HFFc6 (cell line): ENCODE results near the gene PGAP1. TPM values are rescaled to one million over a fixed set of nuclear protein-coding genes. Genes with fewer than 3 reads are reported as not detected.

ENCODE experiments used
- DNase-seq: peaks from one replicate; pipeline ENCODE4 v3.0.0-alpha.2; 2018
- H3K27ac Mint-ChIP-seq: 2 replicates; pipeline ENCODE4 v1.8.0; 2020; ENCODE audit warnings: mild to moderate bottlenecking, mixed read lengths
- H3K27me3 Mint-ChIP-seq: 2 replicates; pipeline ENCODE4 v1.8.0; 2021; ENCODE audit warnings: mild to moderate bottlenecking, moderate library complexity, mixed read lengths; ENCODE audit not compliant: insufficient read depth
- H3K36me3 Mint-ChIP-seq: 2 replicates; pipeline ENCODE4 v1.8.0; 2021; ENCODE audit warnings: low read depth, mixed read lengths
- H3K4me1 Mint-ChIP-seq: 2 replicates; pipeline ENCODE4 v1.8.0; 2020; ENCODE audit warnings: low read depth, mixed read lengths
- H3K4me3 Mint-ChIP-seq: 2 replicates; pipeline ENCODE4 v1.8.0; 2020; ENCODE audit warnings: mild to moderate bottlenecking, moderate library complexity, mixed read lengths
- H3K9me3 Mint-ChIP-seq: 2 replicates; pipeline ENCODE4 v1.8.0; 2020; ENCODE audit warnings: mild to moderate bottlenecking, mixed read lengths
- total RNA-seq, 6 experiments: library from RNA; stranded (reverse); fragmentation: NEBNext Ultra II Directional; extraction: Animal tissue kit (Norgen Biotek cat#: 25700); gene quantifications; 2 replicates in 1 of 6; 3 replicates in 5 of 6; pipeline ENCODE4 v1.2.3, GENCODE V29; 2021
- TF ChIP-seq, protein P1 (sequence below): fragments of 200-600 bp; sonication (generic); IDR thresholded peaks from 2 replicates; pipeline ENCODE4 v1.5.0; 2021; ENCODE audit warnings: antibody characterized with exemption, mild to moderate bottlenecking

PGAP1 gene
- total RNA-seq, 6 experiments from 2014 or later, result 6.0 to 9.4 (median 7.3) TPM

DNA sequence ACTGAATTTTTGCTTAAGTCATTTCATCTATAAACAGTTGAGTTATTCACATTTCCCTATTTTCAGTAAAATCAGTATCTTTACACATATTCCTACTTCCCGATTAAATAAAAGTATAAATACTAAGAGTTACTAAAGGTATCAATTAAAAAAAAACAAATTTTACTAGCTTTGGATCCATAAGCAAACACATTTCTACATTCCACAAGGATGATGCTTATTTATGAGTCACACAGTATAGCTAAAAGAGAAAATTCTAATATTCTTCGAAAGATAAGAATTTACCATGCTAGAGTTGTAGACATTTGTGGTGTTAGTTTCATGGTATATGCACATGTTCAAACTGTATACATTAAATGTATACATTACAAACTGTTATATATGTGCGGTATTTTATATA is 23.7 kb downstream of the PGAP1 start:
- H3K36me3 Mint-ChIP-seq, result peaks cover 13% of the 10 kb centered on the region
- no peaks in the 10 kb centered on the region for H3K9me3 Mint-ChIP-seq
- H3K27ac Mint-ChIP-seq, result no peak overlapping the region
- no peaks in the 10 kb centered on the region for H3K27me3 Mint-ChIP-seq
- peak; percentile 4 for DNase-seq
- H3K4me3 Mint-ChIP-seq, result no peak overlapping the region
- TF ChIP-seq, protein P1, sequence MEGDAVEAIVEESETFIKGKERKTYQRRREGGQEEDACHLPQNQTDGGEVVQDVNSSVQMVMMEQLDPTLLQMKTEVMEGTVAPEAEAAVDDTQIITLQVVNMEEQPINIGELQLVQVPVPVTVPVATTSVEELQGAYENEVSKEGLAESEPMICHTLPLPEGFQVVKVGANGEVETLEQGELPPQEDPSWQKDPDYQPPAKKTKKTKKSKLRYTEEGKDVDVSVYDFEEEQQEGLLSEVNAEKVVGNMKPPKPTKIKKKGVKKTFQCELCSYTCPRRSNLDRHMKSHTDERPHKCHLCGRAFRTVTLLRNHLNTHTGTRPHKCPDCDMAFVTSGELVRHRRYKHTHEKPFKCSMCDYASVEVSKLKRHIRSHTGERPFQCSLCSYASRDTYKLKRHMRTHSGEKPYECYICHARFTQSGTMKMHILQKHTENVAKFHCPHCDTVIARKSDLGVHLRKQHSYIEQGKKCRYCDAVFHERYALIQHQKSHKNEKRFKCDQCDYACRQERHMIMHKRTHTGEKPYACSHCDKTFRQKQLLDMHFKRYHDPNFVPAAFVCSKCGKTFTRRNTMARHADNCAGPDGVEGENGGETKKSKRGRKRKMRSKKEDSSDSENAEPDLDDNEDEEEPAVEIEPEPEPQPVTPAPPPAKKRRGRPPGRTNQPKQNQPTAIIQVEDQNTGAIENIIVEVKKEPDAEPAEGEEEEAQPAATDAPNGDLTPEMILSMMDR, result no peak
- H3K4me1 Mint-ChIP-seq, result peaks cover 31% of the 10 kb centered on the region

DNA sequence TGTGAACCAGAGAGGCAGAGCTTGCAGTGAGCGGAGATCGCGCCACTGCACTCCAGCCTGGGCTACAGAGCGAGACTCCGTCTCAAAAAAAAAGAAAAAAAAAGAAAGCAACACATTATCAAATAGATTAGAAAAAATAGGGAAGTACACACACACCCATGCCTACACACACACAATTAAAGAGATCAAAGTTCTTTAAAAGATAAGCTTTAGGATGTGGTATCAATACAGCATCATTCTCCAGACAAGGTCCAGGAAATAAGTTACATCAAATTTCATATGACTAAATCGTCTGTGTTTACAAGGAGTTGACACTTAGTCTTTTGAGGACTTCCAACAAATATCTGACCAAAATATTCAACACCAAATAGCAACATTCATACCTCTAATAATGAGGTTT is 25.7 kb downstream of the PGAP1 start:
- TF ChIP-seq, protein P1, result no peak
- no peak overlapping the region for H3K27ac Mint-ChIP-seq
- H3K9me3 Mint-ChIP-seq, result no peaks in the 10 kb centered on the region
- no peak overlapping the region for H3K4me3 Mint-ChIP-seq
- DNase-seq, result no peak
- peaks cover 13% of the 10 kb centered on the region for H3K36me3 Mint-ChIP-seq
- H3K4me1 Mint-ChIP-seq, result peaks cover 31% of the 10 kb centered on the region
- no peaks in the 10 kb centered on the region for H3K27me3 Mint-ChIP-seq

DNA sequence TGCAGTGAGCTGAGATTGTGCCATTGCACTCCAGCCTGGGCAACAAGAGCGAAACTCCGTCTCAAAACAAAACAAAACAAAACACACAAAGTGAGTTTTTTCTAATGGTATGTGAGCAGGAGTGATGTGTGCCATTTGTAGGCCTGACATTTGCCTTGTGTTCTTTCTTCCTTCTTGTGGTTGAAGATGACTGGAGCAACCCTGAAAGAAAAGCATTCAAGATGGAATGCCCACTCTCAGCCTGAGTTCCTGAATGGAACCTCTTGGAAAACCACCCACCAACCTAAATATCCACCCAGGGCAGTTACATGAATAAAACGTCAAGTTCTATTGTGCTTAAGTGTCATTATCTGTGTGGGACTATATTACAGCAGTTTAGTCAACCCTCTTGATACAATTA is 26.5 kb downstream of the PGAP1 start:
- H3K27me3 Mint-ChIP-seq, result no peaks in the 10 kb centered on the region
- DNase-seq, result no peak
- peaks cover 13% of the 10 kb centered on the region for H3K36me3 Mint-ChIP-seq
- TF ChIP-seq, protein P1, result no peak
- H3K9me3 Mint-ChIP-seq, result no peaks in the 10 kb centered on the region
- no peak overlapping the region for H3K27ac Mint-ChIP-seq
- peaks cover 26% of the 10 kb centered on the region for H3K4me1 Mint-ChIP-seq
- no peak overlapping the region for H3K4me3 Mint-ChIP-seq

DNA sequence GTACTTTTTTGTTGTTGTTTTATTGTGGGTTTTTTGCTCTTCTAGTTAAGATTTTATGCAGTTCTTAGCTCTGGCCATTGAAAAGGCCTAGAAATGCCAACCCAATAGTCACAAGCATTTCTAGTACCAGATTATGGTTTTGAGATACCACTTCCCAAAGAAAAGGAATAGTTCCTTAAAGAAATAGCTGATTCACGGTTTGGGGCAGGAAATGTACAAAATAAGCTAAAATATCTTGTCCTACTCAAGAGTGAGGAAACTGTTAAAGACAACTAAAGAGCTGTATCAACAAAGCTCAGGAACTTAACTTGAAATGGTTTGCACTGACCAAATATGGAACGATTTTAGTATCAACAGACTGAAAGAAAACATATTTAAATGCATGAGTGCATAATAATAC is 35.4 kb downstream of the PGAP1 start:
- peaks cover 4% of the 10 kb centered on the region; the same call in 1 of the 2 replicates for H3K36me3 Mint-ChIP-seq
- no peak overlapping the region for H3K4me3 Mint-ChIP-seq
- no peaks in the 10 kb centered on the region for H3K9me3 Mint-ChIP-seq
- no peaks in the 10 kb centered on the region for H3K27me3 Mint-ChIP-seq
- H3K27ac Mint-ChIP-seq, result no peak overlapping the region
- H3K4me1 Mint-ChIP-seq, result peaks cover 7% of the 10 kb centered on the region; the same call in 1 of the 2 replicates
- TF ChIP-seq, protein P1, result no peak
- no peak for DNase-seq

DNA sequence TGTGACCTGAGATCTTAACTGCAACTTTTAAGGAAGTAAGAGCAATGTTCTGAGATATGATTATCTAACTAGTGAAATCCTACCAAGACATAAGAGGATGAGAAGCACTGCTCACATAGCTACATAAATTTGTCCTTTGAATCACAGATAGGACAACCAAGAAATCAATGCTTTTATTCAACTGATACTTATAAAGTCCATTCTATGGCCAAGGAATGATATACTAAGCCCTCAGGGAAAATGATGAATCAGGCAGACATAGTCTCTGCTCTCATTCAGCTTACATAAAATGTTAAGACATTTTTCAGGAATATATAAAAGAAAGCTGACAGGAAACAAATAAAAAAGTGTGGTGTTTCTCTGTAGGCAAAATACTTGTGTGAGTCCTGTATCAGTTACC is 39.1 kb downstream of the PGAP1 start:
- Mint-ChIP-seq H3K9me3 (no peaks in the 10 kb centered on the region), H3K27me3 (no peaks in the 10 kb centered on the region), H3K4me3 (no peak overlapping the region), H3K27ac (no peak overlapping the region), H3K36me3 (peaks cover 14% of the 10 kb centered on the region), H3K4me1 (peaks cover 7% of the 10 kb centered on the region; the same call in 1 of the 2 replicates)
- no peak for DNase-seq
- TF ChIP-seq, protein P1, result no peak

DNA sequence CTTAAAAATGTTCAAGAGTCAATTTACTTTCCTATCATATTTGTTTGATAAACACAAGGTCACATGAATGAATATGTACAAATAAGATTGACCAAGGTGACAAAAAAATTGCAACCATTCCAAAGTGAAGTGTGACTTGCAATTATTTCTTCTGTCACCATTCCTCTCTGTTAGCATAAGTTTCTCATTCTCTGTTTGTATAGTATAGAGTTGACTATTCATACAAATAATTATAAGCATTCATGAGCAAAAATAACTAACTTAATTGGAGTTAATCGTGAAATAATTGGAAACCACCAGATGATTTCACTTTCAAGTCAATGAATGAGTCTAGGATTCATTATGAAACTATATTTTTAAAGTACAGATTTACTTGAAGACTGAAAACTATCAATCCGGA is 42.1 kb downstream of the PGAP1 start:
- peaks cover 32% of the 10 kb centered on the region for H3K36me3 Mint-ChIP-seq
- no peak for DNase-seq
- H3K27ac Mint-ChIP-seq, result no peak overlapping the region
- TF ChIP-seq, protein P1, result no peak
- H3K27me3 Mint-ChIP-seq, result no peaks in the 10 kb centered on the region
- peaks cover 7% of the 10 kb centered on the region; the same call in 1 of the 2 replicates for H3K4me1 Mint-ChIP-seq
- H3K9me3 Mint-ChIP-seq, result no peaks in the 10 kb centered on the region
- H3K4me3 Mint-ChIP-seq, result no peak overlapping the region
